ENCODE measurements around the gene APOO.

DNA sequence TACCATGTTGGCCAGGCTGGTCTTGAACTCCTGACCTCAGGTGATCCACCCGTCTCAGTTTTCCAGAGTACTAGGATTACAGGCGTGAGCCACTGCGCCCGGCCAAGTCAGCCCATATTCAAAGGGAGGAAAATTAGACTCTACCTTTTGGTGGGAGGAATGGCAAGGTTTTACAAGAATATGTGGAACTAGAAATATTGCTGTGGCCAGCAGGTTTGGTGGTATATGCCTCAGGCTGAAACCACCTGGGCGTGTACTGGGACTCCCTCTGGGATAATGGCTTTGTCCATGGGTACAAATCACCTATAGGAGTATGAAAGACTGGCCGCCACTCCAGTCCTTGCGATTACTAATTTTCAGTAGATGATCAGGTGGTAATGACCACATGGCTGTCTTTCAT, 92.4 kb downstream of the APOO start:
- TF ChIP-seq, protein P1, sequence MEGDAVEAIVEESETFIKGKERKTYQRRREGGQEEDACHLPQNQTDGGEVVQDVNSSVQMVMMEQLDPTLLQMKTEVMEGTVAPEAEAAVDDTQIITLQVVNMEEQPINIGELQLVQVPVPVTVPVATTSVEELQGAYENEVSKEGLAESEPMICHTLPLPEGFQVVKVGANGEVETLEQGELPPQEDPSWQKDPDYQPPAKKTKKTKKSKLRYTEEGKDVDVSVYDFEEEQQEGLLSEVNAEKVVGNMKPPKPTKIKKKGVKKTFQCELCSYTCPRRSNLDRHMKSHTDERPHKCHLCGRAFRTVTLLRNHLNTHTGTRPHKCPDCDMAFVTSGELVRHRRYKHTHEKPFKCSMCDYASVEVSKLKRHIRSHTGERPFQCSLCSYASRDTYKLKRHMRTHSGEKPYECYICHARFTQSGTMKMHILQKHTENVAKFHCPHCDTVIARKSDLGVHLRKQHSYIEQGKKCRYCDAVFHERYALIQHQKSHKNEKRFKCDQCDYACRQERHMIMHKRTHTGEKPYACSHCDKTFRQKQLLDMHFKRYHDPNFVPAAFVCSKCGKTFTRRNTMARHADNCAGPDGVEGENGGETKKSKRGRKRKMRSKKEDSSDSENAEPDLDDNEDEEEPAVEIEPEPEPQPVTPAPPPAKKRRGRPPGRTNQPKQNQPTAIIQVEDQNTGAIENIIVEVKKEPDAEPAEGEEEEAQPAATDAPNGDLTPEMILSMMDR (IDR thresholded peaks at IDR 0.05): no peak
- no peak for TF ChIP-seq EP300 (IDR thresholded peaks at IDR 0.05)
- no peak for TF ChIP-seq POLR2A (IDR thresholded peaks at IDR 0.05)

Measured in upper lobe of left lung (tissue), 4 donors.